ENCODE measurements around the gene ZNF655.
"Not testable (repeated sequence)": the region's sequence is repeated elsewhere in the genome, so short reads cannot be mapped to it uniquely, and the experiment has no call there.

ZNF655 gene

DNA sequence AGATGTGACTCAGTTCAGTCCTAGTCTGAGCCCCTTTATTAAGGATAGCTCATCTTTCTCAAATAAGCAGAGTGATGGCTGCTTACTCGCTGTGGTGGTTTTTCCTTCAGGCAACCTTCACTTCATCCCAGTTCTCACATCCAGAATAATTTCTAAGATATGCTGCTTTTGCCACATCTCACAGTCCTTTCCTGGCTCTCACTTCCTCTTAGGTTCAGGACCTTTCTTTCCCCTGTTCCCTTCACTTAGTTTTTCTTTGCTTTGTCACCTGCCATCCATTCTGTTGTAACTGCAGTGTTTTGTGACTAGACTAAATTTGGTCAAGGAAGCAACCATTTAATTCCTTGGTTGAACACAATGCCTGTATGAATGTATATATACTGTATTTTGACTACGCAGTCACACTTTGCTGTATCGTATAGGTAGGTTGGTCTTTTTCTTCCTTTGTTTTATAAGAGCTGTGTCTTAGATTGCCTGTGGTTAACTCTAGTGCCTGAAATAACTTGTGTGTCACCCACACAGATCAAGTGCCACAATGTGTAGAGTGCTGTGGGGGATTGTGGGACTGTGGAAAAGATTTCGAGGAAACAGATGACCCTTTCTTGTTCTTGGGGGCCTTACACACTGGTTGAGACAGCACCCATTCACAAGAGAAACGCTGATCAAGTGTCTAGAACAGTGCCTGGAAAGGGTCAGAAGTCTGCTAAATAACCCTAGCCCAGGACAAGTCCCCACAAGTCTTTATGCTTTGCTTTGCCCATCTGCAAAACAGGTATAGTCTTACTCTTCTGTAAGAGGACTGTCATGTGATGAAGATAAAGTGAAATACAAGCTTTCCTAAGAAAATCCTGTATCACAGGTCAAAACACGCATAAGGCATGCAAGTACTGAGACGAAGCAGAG, 2.6 kb downstream of the ZNF655 start:
- DNase-seq: no peak

DNA sequence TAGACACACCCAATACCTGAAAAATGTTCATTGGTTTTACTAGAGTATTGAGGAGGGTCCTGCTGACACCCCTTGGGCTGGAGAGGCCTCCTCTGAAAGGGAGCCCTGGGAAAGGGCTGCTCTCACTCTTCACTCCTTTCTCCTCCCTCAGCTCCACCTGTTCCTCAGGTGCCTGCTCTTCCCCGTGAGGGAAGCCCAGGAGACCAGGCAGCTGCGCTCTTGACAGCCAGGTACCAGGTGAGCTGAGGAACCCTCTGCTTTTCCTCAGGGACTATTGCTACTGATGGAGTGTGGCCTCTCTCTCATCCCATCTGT, 3.3 kb downstream of the ZNF655 start:
- DNase-seq: no peak

DNA sequence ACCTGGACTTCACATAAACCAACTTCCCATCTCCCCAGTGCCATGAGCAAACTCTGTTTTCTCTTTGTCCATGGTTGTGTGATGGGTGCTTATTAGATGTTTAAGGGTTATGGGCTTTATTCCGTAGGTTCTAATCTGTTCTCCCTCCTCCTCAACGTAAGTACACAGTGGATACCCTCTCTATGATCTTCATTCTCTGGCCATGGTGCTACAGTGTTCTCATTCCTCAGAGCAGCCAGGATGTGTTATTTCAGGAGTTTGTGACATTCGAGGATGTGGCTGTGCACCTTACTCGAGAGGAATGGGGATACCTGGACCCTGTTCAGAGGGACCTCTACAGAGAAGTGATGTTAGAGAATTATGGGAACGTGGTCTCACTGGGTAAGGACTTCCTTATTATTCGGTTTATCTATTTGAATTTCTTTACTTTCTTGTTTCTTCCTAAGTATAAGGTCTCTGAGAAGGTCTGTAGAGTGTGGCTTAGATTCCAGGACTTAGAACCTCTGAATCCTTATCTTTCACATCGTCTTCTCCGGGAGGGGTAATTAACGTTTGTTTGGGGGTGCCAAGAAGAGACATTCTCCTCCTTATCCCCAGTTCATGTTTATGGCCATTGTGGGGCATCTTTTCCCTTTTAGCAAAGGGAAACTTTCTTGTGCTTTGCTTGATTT, 3.8 kb downstream of the ZNF655 start:
- no peak for DNase-seq

DNA sequence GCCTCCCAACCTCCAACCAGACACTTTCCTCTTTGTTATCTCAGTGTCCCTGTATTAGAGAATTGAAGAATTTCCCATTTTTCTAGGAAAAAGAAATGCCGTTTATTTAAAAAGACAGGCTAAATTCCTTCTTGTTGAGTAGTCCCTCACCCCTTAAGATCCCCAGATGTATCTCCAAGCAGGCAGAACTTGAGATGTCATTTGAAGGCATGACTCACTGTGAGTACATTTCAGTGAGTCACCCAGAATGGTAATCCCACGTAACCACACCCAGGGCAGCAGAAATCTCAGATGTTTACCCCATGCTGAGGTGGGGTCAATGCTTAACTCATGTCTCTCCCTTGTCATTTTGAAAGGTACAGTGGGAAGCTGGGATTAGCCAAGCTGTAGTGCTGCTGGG, 4.4 kb downstream of the ZNF655 start:
- peak; percentile 69 for DNase-seq

DNA sequence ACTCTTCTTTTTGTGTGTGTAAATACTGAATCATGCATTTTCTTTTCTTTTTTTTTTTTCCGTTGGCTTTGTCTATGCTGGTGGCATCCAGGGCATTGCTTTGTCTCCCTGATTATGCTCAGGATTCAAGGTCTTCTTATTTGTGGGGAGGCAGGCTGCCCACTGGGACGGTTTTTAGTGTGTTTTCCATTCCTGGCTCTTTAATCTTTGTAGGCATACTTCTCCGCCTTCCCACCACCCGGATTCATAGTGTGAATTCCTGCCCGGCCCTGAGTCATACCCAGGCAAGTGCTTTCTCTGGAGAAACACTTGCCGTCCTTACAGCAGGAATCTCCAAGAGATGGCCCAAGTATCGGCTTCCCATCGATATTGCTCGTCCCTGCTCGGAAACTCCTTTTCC, 5.2 kb downstream of the ZNF655 start:
- DNase-seq: no peak

DNA sequence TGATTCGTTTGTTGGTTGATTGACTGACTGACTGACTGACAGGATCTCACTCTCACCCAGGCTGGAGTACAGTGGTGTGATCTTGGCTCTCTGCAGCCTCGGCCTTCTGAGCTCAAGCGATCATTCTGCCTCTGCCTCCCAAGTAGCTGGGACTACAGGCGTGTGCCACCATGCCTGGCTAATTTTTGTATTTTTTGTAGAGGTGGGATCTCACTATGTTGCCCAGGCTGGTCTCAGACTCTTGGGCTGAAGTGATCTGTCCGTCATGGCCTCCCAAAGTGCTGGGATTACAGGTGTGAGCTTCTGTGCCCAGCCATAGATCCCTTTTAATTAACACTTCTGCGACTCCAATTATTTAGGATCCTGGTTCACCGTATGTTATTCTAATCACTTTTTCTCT, 10.3 kb downstream of the ZNF655 start:
- not testable (repeated sequence) for DNase-seq

DNA sequence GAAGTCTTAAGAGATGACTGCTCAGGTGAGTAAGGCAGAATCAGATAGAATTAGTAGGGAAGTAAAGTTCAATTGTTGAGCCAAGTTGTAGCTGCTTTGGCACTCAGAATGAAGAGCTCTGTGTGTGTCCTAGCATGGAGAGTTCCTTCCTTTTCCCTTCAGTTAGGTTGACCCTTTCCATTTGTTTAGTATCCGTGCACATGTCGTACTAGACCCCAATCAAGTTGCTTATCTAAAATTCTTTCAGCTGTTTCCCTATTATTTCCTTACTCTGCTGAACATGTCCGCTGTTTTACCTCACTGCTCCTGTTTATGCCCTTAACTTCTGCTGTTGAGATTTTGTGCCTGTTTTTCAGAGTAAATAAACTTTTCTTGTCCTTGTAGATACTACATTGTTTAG, 13.3 kb downstream of the ZNF655 start:
- DNase-seq: no peak

DNA sequence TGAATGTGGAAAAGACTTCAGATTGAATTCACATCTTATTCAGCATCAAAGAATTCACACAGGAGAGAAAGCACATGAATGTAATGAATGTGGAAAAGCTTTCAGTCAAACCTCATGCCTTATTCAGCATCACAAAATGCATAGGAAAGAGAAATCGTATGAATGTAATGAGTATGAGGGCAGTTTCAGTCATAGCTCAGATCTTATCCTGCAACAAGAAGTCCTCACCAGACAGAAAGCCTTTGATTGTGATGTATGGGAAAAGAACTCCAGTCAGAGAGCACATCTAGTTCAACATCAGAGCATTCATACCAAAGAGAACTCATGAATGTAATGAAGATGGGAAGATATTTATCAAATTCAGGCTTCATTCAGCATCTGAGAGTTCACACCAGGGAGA, 14.8 kb downstream of the ZNF655 start:
- DNase-seq: no peak

DNA sequence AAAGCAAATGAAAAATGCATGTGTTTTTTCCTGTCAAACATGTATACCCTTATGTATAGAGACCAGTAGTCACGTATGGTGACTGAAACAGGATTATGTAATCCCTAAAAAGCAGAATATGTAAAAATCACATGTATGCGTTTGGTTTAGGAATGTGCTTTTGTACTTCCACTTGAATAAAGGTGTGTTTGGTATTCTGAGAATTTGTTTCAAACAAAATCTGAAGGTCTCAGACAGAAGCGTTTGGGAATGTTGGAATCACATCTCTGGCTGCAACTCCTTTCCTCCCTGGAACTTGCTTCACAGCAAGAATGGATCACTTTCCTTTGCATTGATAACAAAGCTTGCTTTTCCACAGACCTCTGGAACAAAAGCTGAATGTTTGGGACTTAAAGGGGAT, 17.8 kb downstream of the ZNF655 start:
- DNase-seq: no peak

DNA sequence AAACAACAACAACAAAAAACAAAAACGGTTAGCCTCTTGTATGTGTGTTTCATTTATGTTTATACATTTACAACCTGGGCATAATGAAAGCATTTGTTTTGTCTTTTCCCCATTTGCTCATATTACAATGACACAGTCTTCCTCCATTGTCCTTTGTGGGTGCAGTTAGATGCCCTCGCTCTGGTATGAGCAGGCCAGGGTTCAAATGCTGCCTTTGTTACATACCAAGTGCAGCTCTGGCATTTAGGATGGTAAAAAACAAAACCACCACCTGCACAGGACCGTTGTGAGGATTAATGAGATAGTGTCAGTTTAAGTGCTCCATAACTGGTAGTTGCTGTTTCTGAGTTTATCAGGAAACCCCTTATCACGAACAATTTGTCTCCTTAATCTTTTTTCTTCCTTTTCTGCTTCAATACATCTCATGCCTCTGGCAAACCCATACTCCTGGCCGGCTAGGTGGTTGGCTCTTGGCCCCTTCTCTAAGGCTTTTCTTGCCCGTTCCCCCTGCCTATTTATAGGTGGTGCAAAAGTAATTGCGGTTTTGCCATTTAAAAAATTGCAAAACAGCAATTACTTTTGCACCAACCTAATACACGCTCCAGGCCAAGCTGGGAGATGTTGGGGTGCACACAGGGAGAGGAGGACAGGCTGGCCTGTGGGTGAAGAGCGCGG, 21.0 kb downstream of the ZNF655 start:
- DNase-seq: no peak

DNA sequence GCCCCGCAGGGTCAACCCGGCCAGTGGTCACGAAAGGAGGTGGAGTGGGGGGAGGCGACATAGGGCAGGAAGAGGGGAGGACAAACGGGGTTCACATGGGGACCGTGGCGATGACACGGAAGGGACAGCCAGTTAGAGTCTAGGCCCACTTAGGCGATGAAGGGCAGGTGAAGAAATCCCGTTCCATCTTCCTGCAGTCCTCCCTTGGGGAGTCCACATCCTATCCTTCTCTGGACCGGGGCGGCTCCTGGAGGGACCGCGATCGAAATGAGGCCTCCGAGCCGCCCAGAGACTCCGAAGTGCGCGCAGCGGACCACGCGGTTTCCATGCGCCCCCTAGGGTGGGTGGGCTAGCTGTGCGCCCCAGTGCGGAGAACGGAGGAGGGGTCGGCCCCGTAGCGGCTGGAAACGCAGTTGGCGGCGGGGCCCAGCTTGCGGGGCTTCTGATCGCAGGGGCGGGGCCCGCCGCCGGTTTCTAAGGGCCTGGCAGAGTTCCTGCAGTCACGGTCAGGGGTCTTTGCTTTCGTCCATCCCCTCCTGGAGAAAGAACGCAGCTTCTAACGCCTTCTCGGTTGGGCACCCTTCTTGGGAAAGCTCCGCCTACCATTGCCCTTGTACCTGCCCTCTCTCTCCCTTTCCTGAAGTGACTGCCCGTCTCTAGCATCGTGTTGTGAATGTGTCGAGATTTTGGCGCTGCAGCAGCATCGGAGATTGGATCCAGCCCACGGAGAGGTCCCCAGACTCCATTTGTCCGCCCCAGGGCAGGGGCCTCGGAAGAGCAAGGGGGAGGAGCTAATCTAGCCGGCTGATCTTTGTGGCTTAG, 21.7 kb downstream of the ZNF655 start:
- peak; percentile 24 for DNase-seq

DNA sequence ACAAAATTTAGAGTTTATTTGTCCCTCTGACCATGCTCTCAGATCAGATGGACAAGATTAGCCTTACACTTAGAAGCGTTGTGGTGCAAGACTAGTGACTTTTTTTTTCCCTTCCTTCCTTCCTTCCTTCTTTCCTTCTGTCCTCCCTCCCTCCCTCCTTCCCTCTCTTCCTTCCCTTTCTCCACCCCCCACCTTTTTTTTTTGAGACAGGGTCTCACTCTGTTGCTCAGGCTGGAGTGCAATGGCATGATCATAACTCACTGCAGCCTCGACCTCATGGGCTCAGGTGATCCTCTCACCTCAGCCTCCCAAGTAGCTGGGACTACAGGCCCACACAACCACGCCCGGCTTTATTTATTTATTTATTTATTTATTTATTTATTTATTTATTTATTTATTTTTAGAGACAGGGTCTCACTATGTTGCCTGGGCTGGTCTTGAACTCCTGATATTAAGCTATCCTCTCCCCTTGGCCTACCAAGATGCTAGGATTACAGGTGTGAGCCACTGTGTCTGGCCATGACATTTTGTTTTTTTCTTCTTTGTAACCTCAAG, 22.4 kb downstream of the ZNF655 start:
- DNase-seq: not testable (repeated sequence)

DNA sequence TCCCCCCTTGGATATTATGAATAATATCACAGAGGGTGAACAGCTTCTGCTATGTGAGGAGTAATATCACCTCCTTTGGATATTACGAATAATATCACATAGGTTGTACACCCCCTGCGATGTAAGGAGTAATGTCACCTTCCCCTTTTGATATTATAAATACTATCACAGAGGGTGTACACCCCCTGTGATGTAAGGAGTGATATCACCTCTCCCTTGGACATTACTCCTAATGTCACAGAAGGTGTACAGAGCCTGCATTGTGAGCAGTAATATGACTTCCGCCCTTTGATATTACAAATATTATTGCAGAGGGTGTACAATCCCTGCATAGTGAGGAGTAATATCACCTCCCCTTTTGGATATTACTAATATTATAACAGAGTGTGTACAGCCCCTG, 30.4 kb downstream of the ZNF655 start:
- DNase-seq: no peak

DNA sequence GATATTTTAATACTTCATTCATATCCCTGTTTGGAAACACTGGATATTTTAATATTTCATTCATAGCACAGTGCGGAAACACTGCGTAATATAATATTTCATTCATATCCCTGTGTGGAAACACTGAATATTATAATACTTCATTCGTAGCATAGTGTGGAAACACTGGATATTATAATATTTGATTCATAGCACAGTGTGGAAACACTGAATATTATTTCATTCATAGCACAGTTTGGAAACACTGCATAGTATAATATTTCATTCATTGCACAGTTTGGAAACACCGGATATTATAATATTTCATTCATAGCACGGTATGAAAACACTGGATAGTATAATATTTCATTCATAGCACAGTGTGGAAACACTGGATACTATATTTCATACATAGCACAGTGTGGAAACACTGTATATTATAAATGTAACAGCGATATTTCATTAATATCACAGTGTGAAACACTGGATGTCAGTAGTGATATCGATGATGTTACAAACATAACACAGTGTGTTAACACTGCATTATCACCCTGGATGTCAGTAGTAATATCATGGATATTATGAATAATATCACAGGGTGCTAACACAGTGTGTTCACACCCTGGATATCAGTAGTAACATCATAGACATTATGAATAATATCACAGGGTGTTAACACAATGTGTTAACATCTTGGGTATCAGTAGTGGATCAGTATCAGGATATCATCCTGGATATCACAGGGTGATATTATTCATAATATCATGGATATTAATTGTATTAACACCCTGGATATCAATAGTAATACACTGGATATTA, 36.7 kb downstream of the ZNF655 start:
- no peak for DNase-seq

DNA sequence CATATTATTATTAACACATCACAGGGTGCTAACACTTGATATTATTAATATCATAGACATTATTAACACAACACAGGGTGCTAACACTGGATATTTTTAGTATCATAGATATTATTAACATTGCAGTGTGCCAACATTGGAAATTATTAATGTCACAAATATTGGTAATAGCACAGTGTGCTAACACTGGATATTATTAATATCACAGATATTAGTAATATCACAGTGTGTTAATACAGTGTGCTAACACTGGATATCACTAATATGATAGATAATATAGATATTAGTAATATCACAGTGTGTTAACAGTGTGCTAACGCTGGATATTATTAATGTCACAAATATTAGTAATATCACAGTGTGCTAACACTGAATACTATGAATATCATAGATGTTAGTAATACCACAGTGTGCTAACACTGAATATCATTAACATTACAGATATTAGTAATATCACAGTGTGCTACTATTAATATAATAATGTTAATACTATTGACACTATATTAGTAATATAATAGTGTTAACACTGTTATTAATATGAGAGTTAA, 38.0 kb downstream of the ZNF655 start:
- no peak for DNase-seq

DNA sequence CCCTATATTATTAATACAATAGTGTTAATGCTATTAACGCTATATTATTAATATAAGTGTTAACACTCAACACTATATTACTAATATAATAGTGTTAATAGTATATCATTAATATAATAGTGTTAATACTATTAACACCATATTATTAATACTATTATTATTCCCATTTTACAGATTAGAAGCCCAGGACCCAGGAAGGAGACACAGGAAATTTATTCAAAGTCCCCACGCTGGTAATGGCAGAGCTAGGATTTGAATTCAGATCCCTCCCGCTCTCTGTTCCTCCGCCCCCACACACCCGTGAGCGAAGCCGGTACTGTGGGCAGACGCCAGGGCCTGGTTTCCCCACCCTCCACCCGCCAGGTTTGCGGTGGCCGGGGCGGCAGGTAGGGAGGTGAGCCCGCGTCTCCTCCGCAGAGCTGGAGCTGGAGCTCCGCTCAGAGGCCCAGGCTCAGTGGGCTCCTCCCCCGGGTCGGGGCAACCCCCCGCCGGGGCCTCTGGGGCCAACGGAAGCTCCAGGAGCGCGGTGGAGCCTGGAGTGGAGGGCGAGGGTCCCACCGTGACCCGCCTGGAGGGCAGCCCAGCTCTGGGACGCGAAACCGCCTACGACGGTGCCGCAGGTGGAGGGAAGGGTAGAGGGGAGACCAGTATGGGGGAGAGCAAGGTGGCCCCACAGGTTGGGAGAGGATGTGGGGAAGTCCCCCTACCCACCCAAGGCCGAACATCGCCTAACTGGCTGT, 39.5 kb downstream of the ZNF655 start, which contains the start of gene TMEM225B:
TMEM225B (plus strand) TSS at position 506 of the 740 bp plus-strand sequence. CDS start 6,122 bp downstream, outside the sequence.
- DNase-seq: no peak

DNA sequence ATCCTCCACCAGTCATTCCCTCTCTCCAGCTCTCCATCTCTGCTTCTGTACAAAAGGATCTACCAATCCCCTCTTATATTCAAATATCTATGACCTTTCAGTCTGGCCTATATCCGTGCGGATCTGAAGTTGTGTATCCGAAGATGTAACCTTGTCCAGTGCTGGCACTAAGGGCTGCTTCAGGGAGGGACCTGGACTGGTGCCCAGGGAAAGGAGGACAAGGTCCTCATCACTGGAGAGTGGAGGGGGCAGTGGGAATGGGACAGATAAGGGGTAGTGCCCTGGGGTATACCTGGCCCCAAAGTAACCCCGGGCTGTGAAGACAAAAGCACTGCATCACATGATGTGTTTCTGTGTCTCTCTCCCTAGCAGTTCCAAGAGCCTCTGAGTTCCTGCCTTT, 41.4 kb downstream of the ZNF655 start:
- DNase-seq: no peak

DNA sequence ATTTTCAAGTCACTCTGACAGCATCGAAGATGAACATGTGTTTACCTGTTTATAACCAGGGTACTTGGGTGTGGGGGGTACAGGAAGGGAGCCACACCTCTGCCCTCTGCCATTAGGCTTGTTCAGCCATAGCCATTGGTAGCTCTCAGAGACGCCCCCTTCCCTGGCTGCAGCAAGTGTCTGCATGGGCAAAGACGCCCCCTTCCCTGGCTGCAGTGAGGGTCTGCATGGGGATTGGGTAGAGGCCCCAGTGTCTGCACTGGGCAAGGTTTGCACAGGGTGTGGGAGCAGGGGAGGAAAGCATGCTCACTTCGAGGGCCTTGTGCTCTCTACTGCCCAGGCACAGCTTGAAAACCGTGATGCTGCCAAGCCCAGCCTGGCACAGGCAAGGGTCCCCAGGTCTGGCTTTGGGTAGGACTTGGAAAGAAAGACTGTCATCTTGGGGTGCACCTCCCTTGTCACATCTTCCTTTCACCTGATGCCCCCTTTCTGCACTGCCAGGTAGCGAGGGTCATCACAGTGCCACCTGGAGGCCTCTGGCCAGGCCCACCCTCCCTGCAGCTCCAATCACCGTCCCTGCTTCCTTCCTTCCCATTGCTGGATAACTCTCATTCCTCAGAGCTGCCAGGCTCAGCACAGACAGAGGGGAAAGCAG, 43.3 kb downstream of the ZNF655 start:
- no peak for DNase-seq

DNA sequence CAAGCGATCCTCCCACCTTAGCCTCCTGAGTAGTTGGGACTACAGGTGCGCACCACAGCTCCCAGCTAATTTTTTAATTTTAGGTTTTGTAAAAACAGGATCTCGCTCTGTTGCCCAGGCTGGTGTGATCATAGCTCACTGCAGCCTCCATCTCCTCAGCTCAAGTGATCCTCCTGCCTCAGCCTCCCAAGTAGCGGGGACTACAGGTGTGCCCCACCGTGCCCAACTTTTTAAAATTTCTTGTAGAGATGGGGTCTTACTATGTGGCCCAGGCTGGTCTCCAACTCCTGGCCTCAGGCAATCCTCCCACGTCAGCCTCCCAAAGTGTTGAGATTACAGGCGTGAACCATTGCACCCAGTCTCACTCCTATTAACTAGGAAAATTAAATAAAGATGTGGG, 47.1 kb downstream of the ZNF655 start:
- no peak for DNase-seq

DNA sequence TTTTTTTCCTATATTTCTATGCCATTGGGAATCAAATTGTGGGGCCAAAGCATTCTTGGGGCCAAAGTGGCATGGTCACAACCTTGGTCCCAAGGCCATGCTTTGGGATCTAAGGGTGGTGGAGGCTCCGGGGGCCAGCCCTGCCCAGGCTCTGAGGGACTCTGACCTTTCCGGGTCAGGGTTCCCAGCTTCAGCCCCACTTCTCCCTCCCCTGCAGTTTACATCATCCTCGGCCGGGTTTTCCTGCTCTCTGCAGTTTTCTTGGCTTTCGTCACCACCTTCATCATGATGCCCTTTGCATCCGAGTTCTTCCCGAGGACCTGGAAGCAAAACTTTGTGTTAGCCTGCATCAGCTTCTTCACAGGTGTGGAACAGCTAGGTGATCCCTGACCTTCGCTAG, 48.1 kb downstream of the ZNF655 start:
- no peak for DNase-seq
